Upper lobe of right lung (tissue), 1 donor: ENCODE measurements around the gene C1RL. TPM values are rescaled to one million over a fixed set of nuclear protein-coding genes. Genes with fewer than 3 reads are reported as not detected.

Experiments used
- ATAC-seq: fragments of 200-7000 bp; cut with Tn5 transposase; one replicate; pipeline ENCODE4 v1.9.1; 2020; ENCODE audit warnings: mild to moderate bottlenecking, moderate library complexity
- DNase-seq: peaks from one replicate; pipeline ENCODE4 v3.0.0-alpha.2; 2020
- H3K27ac ChIP-seq: fragments of 200-600 bp; one replicate; pipeline ENCODE4 v1.8.0; 2022
- H3K27me3 ChIP-seq: fragments of 200-600 bp; one replicate; pipeline ENCODE4 v1.8.0; 2022; ENCODE audit warnings: mild to moderate bottlenecking
- H3K36me3 ChIP-seq: fragments of 200-600 bp; one replicate; pipeline ENCODE4 v1.8.0; 2022
- H3K4me1 ChIP-seq: fragments of 200-600 bp; one replicate; pipeline ENCODE4 v1.8.0; 2022
- H3K4me3 ChIP-seq: fragments of 200-600 bp; one replicate; pipeline ENCODE4 v1.8.0; 2022; ENCODE audit warnings: mild to moderate bottlenecking
- H3K9me3 ChIP-seq: fragments of 200-600 bp; one replicate; pipeline ENCODE4 v1.8.0; 2022
- CTCF ChIP-seq: fragments of 200-600 bp; IDR thresholded peaks from one replicate; pipeline ENCODE4 v1.8.0; 2022; ENCODE audit warnings: antibody characterized with exemption
- intact Hi-C: fragments of 100-400 bp; cut with DNase I; formaldehyde crosslinking; loops from one replicate; pipeline ENCODE4 v1.11.0; 2022
- total RNA-seq: library from RNA; stranded (reverse); fragmentation: NEBNext Ultra II Directional; extraction: Animal tissue kit (Norgen Biotek cat#: 25700); gene quantifications from one replicate; pipeline ENCODE4 v1.2.1, GENCODE V29; 2021
- donor health status: DM: no; HTN: yes; CAD: no; lungs with severe emphysema.

The C1RL gene
- total RNA-seq, 1 donor from 2014 or later, result 91.6 TPM

DNA sequence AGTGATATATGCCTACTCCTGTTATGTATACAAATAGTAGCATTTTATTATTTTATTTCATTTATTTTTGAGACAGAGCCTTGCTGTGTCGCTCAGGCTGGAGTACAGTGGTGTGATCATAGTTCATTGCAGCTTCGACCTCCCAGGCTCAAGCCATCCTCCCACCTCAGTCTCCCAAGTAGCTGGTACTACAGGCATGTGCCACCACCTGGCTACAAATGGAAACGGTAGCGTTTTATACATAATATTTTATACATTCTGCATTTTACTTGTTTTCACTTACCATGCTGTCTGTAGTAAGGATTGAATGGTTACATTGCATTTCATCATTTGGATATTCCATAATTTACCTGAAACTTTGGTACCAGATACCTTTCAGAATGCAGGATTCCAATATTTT is 30.9 kb downstream of the C1RL start:
- intact Hi-C loops, result no loop called here
- DNase-seq (no peak), ATAC-seq (no peak)
- Histone ChIP-seq H3K36me3 (peaks cover 15% of the 10 kb centered on the region), H3K27ac (no peak overlapping the region), H3K4me3 (no peak overlapping the region), H3K27me3 (no peaks in the 10 kb centered on the region), H3K9me3 (no peaks in the 10 kb centered on the region), H3K4me1 (peaks cover 12% of the 10 kb centered on the region)
- no peak for TF ChIP-seq CTCF

DNA sequence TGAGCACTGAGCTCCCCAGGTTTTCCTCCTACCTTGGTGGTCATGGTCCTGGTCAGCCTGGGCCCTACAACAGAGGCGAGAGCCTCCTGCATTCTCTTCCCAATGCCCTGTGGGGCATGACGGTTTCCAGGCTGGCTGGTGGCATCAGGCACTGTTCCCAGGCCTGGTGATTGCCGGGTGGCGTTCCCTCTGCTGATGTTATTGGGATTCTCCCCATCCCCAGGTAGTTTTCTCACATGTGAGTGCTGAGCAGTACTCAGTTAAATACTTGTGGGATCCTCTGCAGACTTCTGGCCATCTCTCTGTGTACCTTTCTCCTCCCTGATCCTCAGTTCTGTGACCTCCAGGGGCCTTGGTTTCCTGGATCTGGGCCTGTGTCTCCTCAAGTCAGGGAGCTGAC is 32.5 kb downstream of the C1RL start:
- no peak overlapping the region for H3K27ac ChIP-seq
- no peak for TF ChIP-seq CTCF

GRCh38 chr12:7075939-7076338 is 33.1 kb downstream of the C1RL start:
- no peak for DNase-seq
- no peak overlapping the region for H3K4me3 ChIP-seq
- no peak for ATAC-seq
- TF ChIP-seq CTCF, result no peak
- peaks cover 12% of the 10 kb centered on the region for H3K4me1 ChIP-seq
- H3K36me3 ChIP-seq, result no peaks in the 10 kb centered on the region
- no peak overlapping the region for H3K27ac ChIP-seq
- intact Hi-C loops, result no loop called here
- no peaks in the 10 kb centered on the region for H3K27me3 ChIP-seq
- H3K9me3 ChIP-seq, result no peaks in the 10 kb centered on the region

More for the DNA sequence above, 32.5 kb downstream of the C1RL start:
- Histone ChIP-seq H3K36me3 (peaks cover 1% of the 10 kb centered on the region), H3K27me3 (no peaks in the 10 kb centered on the region), H3K9me3 (no peaks in the 10 kb centered on the region), H3K4me3 (no peak overlapping the region), H3K4me1 (peaks cover 12% of the 10 kb centered on the region)
- ATAC-seq (no peak), DNase-seq (no peak)
- intact Hi-C loops, result no loop called here

GRCh38 chr12:7075518-7075917 is 33.5 kb downstream of the C1RL start:
- no peaks in the 10 kb centered on the region for H3K9me3 ChIP-seq
- DNase-seq (no peak), ATAC-seq (no peak)
- H3K4me1 ChIP-seq, result peaks cover 11% of the 10 kb centered on the region
- no peak for TF ChIP-seq CTCF
- no peaks in the 10 kb centered on the region for H3K36me3 ChIP-seq
- no peaks in the 10 kb centered on the region for H3K27me3 ChIP-seq
- intact Hi-C loops, result no loop called here
- H3K27ac ChIP-seq, result no peak overlapping the region
- H3K4me3 ChIP-seq, result no peak overlapping the region

DNA sequence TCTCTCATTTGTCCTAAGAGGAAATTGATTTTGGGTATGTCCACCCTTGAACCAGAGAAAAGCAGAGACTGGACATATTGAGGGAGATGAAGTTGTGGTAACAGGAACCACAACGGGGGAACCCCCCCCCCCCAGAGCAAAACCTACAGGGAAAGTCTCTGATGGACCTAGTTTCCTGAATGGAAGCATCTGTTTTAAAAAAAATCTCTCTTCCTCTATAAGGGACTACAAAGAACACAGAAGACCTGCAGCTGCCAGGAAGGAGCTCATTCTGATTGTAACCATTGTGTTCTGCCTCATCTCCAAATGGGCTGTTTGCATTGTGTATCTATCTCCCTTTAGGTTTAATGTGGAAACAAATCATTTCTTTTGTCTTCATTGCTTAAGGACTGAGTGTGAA is 35.1 kb downstream of the C1RL start:
- no peak for TF ChIP-seq CTCF
- Histone ChIP-seq H3K4me3 (no peak overlapping the region), H3K27ac (no peak overlapping the region), H3K4me1 (peaks cover under 1% of the 10 kb centered on the region), H3K36me3 (no peaks in the 10 kb centered on the region), H3K9me3 (no peaks in the 10 kb centered on the region), H3K27me3 (no peaks in the 10 kb centered on the region)
- no peak for DNase-seq
- no peak for ATAC-seq
- intact Hi-C loops, result no loop called here

GRCh38 chr12:7072554-7072953 is 36.5 kb downstream of the C1RL start:
- H3K27me3 ChIP-seq, result no peaks in the 10 kb centered on the region
- no peaks in the 10 kb centered on the region for H3K36me3 ChIP-seq
- H3K9me3 ChIP-seq, result no peaks in the 10 kb centered on the region
- ATAC-seq, result no peak
- H3K4me3 ChIP-seq, result no peak overlapping the region
- H3K27ac ChIP-seq, result no peak overlapping the region
- intact Hi-C loops, result no loop called here
- no peak for DNase-seq
- peaks cover 9% of the 10 kb centered on the region for H3K4me1 ChIP-seq
- no peak for TF ChIP-seq CTCF
